ENCODE results near the gene TMX2. TPM values are rescaled to one million over a fixed set of nuclear protein-coding genes. Genes with fewer than 3 reads are reported as not detected.

TMX2 gene
- total RNA-seq, 1 experiment from 2014 or later = 91.3 TPM

- no peaks in the 10 kb centered on the region for H3K27me3 ChIP-seq (ENCODE audit: insufficient read depth, low read length)
- H4K8ac ChIP-seq (replicated peaks; ENCODE audit: insufficient read length, low read depth, low read length) = no peak within 1 kb of the TSS
- peak within 1 kb of the TSS; percentile 71 for H3K56ac ChIP-seq (ENCODE audit: insufficient read length, low read depth, low read length)
- no peak within 1 kb of the TSS for H3K23ac ChIP-seq (ENCODE audit: insufficient read length, low read depth, low read length)
- H3K79me1 ChIP-seq (ENCODE audit: insufficient read depth, low read depth, low read length, poor library complexity, severe bottlenecking) = peaks cover under 1% of the 10 kb centered on the region
- WGBS (ENCODE audit: extremely low coverage, insufficient read length, low lambda C conversion rate) = no CpG with 5 or more reads among the region's 96 CpGs
- Mint-ChIP-seq H3K36me3 (ENCODE audit: insufficient read depth in 1 of 3, low read depth in 3 of 3) (peaks cover 10 to 18% (median 14%) of the 10 kb centered on the region in 3 experiments), H3K27me3 (ENCODE audit: low read depth) (no peaks in the 10 kb centered on the region), H3K9me3 (peaks cover 0 to 3% of the 10 kb centered on the region in 2 experiments; a peak in 3 of 5 replicates), H3K27ac (peak within 1 kb of the TSS; percentile 100), H3K4me1 (peaks cover 14 to 19% of the 10 kb centered on the region in 2 experiments), H3K4me3 (peak within 1 kb of the TSS; percentile 91 to 95)
- H3K4me1 ChIP-seq (ENCODE audit: insufficient read depth, low read length) = no peaks in the 10 kb centered on the region
- H4K5ac ChIP-seq (ENCODE audit: insufficient read length, low read depth, low read length) = no peak within 1 kb of the TSS
- peak within 1 kb of the TSS; percentile 97 for H3K18ac ChIP-seq (ENCODE audit: insufficient read length, low read depth, low read length)
- peaks cover 6% of the 10 kb centered on the region for H3K23me2 ChIP-seq (ENCODE audit: insufficient read length, low read depth, low read length, poor library complexity, severe bottlenecking)
- TF ChIP-seq CTCF (conservative IDR thresholded peaks at IDR 0.05) = peak; percentile 56
- H4K20me1 ChIP-seq (ENCODE audit: control insufficient read depth, insufficient read depth, insufficient read length) = no peaks in the 10 kb centered on the region
- H3K9me3 ChIP-seq (ENCODE audit: control insufficient read depth, low read depth, low read length) = no peaks in the 10 kb centered on the region
- peak within 1 kb of the TSS; percentile 72 for H2BK120ac ChIP-seq (ENCODE audit: low read depth, low read length, poor library complexity, severe bottlenecking)
- H2AK5ac ChIP-seq (ENCODE audit: insufficient read length, low read length) = no peak within 1 kb of the TSS
- peak within 1 kb of the TSS; percentile 98 for H3K9ac ChIP-seq (ENCODE audit: extremely low read depth, insufficient read length, low read length)
- peak within 1 kb of the TSS; percentile 94 for H3K4me2 ChIP-seq (ENCODE audit: insufficient read depth, insufficient read length, low read length)
- no peak within 1 kb of the TSS for H2BK15ac ChIP-seq (ENCODE audit: low read depth, low read length)
- H3K27ac ChIP-seq (ENCODE audit: insufficient read length, low read depth, low read length) = peak within 1 kb of the TSS; percentile 93
- peak within 1 kb of the TSS; percentile 89 for H2BK5ac ChIP-seq (ENCODE audit: insufficient read length, low read length)
- H3K79me2 ChIP-seq (ENCODE audit: insufficient read depth, low read length) = peaks cover 9% of the 10 kb centered on the region; the same call in 1 of the 2 replicates
- H3K4ac ChIP-seq (ENCODE audit: low read depth, low read length) = no peak within 1 kb of the TSS; the same call in 1 of the 2 replicates
- no peak within 1 kb of the TSS for H2BK20ac ChIP-seq (ENCODE audit: low read depth, low read length, poor library complexity, severe bottlenecking)
- H2AFZ ChIP-seq (ENCODE audit: low read length) = peak within 1 kb of the TSS; percentile 82
- H4K91ac ChIP-seq (ENCODE audit: insufficient read length, low read depth, low read length) = no peak within 1 kb of the TSS
- H3T11ph ChIP-seq (ENCODE audit: low read length) = peak within 1 kb of the TSS; percentile 95
- no peak within 1 kb of the TSS for H2BK12ac ChIP-seq (ENCODE audit: insufficient read length, low read depth, low read length)
- peak within 1 kb of the TSS; percentile 94 for H3K14ac ChIP-seq (ENCODE audit: insufficient read depth, low read length)
- DNase-seq = peak; percentile 99
Measured at GRCh38 chr11:57667736-57668433, 44.5 kb upstream of the TMX2 start, which contains the start of gene ZDHHC5. Gene ZDHHC5, plus strand, starts transcription at chr11:57668114. Its CDS starts 4,977 bp downstream, at chr11:57673091.

Measured in H9 (cell line).